ENCODE data around the gene ASTL.

ASTL gene

DNA sequence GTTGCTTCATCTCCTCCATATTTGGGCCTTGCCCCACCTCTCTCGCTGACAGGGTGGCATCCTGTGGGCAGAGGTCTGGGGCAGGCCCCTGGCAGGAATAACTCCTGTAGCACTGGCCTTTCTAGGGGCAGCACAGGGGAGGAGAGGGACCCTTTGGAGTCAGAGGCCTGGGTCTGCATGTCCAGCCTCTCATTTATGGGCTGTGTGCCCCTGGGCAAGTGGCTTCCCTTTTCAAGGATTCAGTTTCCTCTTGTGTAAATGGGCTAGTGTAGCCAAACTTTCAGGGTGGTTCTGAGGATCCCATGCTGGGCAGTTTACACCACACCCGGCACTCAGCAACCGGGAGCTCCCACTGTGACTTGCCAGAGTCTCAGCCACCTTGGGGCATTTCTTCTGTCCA is 45.4 kb downstream of the ASTL start:
- no peak overlapping the region for H2AFZ ChIP-seq (ENCODE audit: low read depth, low read length, severe bottlenecking)
- no peaks in the 10 kb centered on the region for H3K79me2 ChIP-seq (ENCODE audit: insufficient read depth, low read length)
- H4K20me1 ChIP-seq (ENCODE audit: low read depth, low read length) = no peaks in the 10 kb centered on the region
- H3K36me3 ChIP-seq (ENCODE audit: low read length) = no peaks in the 10 kb centered on the region
- no peak overlapping the region for H3K9ac ChIP-seq (ENCODE audit: low read length)
- no peaks in the 10 kb centered on the region for H3K27me3 ChIP-seq (ENCODE audit: low read length)
- H3K4me3 ChIP-seq (ENCODE audit: insufficient read depth, low read length, poor library complexity, severe bottlenecking) = no peak overlapping the region
- no peak overlapping the region for H3K27ac ChIP-seq (ENCODE audit: low read depth, low read length)
- no peaks in the 10 kb centered on the region for H3K9me2 ChIP-seq (replicated peaks; ENCODE audit: insufficient read depth, low read length)
- no peaks in the 10 kb centered on the region for H3K9me3 ChIP-seq (ENCODE audit: insufficient read depth, low read length)
- no peaks in the 10 kb centered on the region for H3F3A ChIP-seq (ENCODE audit: insufficient read depth)
- no peak overlapping the region for H3K4me2 ChIP-seq (ENCODE audit: low read depth, low read length, poor library complexity, severe bottlenecking)
- TF ChIP-seq, protein P1, sequence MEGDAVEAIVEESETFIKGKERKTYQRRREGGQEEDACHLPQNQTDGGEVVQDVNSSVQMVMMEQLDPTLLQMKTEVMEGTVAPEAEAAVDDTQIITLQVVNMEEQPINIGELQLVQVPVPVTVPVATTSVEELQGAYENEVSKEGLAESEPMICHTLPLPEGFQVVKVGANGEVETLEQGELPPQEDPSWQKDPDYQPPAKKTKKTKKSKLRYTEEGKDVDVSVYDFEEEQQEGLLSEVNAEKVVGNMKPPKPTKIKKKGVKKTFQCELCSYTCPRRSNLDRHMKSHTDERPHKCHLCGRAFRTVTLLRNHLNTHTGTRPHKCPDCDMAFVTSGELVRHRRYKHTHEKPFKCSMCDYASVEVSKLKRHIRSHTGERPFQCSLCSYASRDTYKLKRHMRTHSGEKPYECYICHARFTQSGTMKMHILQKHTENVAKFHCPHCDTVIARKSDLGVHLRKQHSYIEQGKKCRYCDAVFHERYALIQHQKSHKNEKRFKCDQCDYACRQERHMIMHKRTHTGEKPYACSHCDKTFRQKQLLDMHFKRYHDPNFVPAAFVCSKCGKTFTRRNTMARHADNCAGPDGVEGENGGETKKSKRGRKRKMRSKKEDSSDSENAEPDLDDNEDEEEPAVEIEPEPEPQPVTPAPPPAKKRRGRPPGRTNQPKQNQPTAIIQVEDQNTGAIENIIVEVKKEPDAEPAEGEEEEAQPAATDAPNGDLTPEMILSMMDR (IDR thresholded peaks at IDR 0.05; ENCODE audit: insufficient read depth, low read length, poor library complexity, severe bottlenecking) = no peak
- TF ChIP-seq EZH2phosphoT487 (conservative IDR thresholded peaks at IDR 0.05; ENCODE audit: low read length) = no peak

DNA sequence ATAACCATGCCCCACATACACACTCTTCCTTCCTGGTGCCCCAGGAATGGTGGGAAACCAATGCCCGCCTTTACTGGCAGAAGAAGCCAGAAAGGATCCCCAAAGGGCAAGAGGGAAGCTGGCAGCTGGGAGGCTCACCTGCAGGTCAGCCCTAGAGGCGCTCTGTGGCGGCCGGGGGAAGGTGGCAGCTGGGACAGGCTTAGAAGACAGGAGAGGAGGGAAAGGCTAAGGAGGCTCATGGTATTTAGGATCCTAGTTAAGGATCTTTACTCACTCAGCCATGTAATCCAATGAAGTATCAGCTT is 45.8 kb downstream of the ASTL start:
- no peaks in the 10 kb centered on the region for H3F3A ChIP-seq (ENCODE audit: insufficient read depth)
- no peaks in the 10 kb centered on the region for H3K9me2 ChIP-seq (replicated peaks; ENCODE audit: insufficient read depth, low read length)
- H3K9me3 ChIP-seq (ENCODE audit: insufficient read depth, low read length) = no peaks in the 10 kb centered on the region
- H3K4me3 ChIP-seq (ENCODE audit: insufficient read depth, low read length, poor library complexity, severe bottlenecking) = no peak overlapping the region
- no peak overlapping the region for H3K9ac ChIP-seq (ENCODE audit: low read length)
- H3K4me2 ChIP-seq (ENCODE audit: low read depth, low read length, poor library complexity, severe bottlenecking) = no peak overlapping the region
- no peaks in the 10 kb centered on the region for H3K79me2 ChIP-seq (ENCODE audit: insufficient read depth, low read length)
- no peak overlapping the region for H2AFZ ChIP-seq (ENCODE audit: low read depth, low read length, severe bottlenecking)
- no peaks in the 10 kb centered on the region for H4K20me1 ChIP-seq (ENCODE audit: low read depth, low read length)
- no peaks in the 10 kb centered on the region for H3K36me3 ChIP-seq (ENCODE audit: low read length)
- no peaks in the 10 kb centered on the region for H3K27me3 ChIP-seq (ENCODE audit: low read length)
- no peak for TF ChIP-seq EZH2phosphoT487 (conservative IDR thresholded peaks at IDR 0.05; ENCODE audit: low read length)
- TF ChIP-seq, protein P1 (IDR thresholded peaks at IDR 0.05; ENCODE audit: insufficient read depth, low read length, poor library complexity, severe bottlenecking) = no peak
- H3K27ac ChIP-seq (ENCODE audit: low read depth, low read length) = no peak overlapping the region

DNA sequence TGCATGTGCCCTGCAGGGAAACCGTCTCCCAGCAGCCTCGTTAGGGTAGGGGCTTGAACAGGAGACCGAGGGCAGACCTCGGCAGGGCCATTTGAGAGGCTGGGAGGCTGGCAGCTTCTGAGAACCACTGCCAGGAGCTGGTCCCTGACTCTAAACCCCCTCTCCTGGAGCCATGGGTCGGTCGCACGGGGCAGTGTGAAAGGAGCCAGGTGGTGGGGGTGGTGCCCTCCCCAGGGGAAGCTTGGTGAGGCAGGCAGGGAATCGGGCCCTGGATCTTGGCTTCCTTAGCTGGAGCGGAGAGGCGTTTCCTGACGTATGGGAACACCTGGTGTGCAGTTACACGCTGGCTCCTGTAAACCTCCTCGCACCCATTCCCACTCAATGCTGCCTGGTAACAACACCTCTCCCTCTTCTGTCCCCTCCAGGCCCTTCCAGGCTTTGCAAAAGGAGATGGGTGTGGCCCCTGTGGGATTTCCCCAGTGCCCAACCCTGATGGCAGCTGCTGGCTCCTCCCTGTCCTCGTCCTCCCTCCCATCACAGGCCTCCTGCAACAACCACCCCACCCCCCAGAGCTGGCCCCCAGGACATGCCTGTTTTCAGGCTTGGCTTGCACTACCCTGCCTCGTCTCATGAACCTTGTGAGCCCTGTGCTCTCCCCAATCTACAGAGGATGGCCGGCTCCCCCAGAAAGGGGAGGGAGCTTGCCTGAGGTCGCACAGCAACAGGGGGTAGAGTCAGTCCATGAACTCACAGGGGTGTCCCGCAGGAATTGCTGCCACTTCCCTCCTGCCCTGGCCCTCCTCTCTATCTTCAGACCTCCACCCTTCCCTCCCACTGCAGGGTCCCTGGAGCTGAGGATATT is 46.4 kb downstream of the ASTL start:
- no peak for TF ChIP-seq EZH2phosphoT487 (conservative IDR thresholded peaks at IDR 0.05; ENCODE audit: low read length)
- Histone ChIP-seq H3K9ac (ENCODE audit: low read length) (no peak overlapping the region), H3K27me3 (ENCODE audit: low read length) (no peaks in the 10 kb centered on the region), H3K27ac (ENCODE audit: low read depth, low read length) (no peak overlapping the region), H3K36me3 (ENCODE audit: low read length) (no peaks in the 10 kb centered on the region), H3K9me3 (ENCODE audit: insufficient read depth, low read length) (no peaks in the 10 kb centered on the region), H2AFZ (ENCODE audit: low read depth, low read length, severe bottlenecking) (no peak overlapping the region), H3K4me2 (ENCODE audit: low read depth, low read length, poor library complexity, severe bottlenecking) (no peak overlapping the region), H3K9me2 (replicated peaks; ENCODE audit: insufficient read depth, low read length) (no peaks in the 10 kb centered on the region), H3K4me3 (ENCODE audit: insufficient read depth, low read length, poor library complexity, severe bottlenecking) (no peak overlapping the region), H3K79me2 (ENCODE audit: insufficient read depth, low read length) (no peaks in the 10 kb centered on the region), H4K20me1 (ENCODE audit: low read depth, low read length) (no peaks in the 10 kb centered on the region), H3F3A (ENCODE audit: insufficient read depth) (no peaks in the 10 kb centered on the region)

DNA sequence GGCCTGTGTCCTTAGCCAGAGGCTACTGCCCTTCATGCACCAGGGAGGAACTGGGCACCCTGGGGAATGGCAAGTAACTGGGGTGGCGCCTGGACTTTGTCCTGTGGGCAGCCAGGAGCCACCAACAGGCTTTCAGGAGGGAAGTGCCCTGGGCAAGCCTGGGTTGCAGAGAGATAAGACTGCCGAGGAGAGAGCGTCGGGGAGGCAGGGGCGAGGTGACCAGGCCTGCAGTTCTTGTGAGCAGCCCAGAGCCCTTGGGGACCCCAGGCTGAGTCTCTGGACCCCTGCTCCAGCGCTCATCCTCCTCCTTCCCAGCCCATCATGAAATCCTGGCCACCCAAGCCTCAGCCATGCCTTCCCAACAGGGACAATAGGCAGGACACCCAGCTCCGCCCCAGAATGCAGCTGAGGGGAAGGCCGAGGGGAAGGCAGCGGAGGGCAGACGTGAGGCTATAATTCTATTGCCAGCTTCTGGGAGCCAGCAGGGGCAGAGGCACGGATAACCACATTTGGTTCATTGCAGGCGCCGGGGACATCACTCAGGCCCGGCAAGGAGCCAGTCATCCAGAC is 47.1 kb downstream of the ASTL start:
- no peaks in the 10 kb centered on the region for H3K9me3 ChIP-seq (ENCODE audit: insufficient read depth, low read length)
- H3K27ac ChIP-seq (ENCODE audit: low read depth, low read length) = no peak overlapping the region
- no peaks in the 10 kb centered on the region for H3K27me3 ChIP-seq (ENCODE audit: low read length)
- TF ChIP-seq EZH2phosphoT487 (conservative IDR thresholded peaks at IDR 0.05; ENCODE audit: low read length) = no peak
- TF ChIP-seq, protein P1 (IDR thresholded peaks at IDR 0.05; ENCODE audit: insufficient read depth, low read length, poor library complexity, severe bottlenecking) = no peak
- no peak overlapping the region for H2AFZ ChIP-seq (ENCODE audit: low read depth, low read length, severe bottlenecking)
- no peaks in the 10 kb centered on the region for H3K36me3 ChIP-seq (ENCODE audit: low read length)
- no peaks in the 10 kb centered on the region for H3K79me2 ChIP-seq (ENCODE audit: insufficient read depth, low read length)
- H3K9ac ChIP-seq (ENCODE audit: low read length) = no peak overlapping the region
- H4K20me1 ChIP-seq (ENCODE audit: low read depth, low read length) = no peaks in the 10 kb centered on the region
- no peaks in the 10 kb centered on the region for H3F3A ChIP-seq (ENCODE audit: insufficient read depth)
- H3K4me2 ChIP-seq (ENCODE audit: low read depth, low read length, poor library complexity, severe bottlenecking) = no peak overlapping the region
- no peaks in the 10 kb centered on the region for H3K9me2 ChIP-seq (replicated peaks; ENCODE audit: insufficient read depth, low read length)
- no peak overlapping the region for H3K4me3 ChIP-seq (ENCODE audit: insufficient read depth, low read length, poor library complexity, severe bottlenecking)
